GM21825 (cell line): ENCODE data around the gene JDP2.

ENCODE experiments used
- ATAC-seq: cut with Tn5 transposase; IDR thresholded peaks from one replicate; pipeline ENCODE4 v1.9.1; 2021; ENCODE audit warnings: mild to moderate bottlenecking, moderate library complexity; ENCODE audit not compliant: unreplicated experiment

Gene JDP2

GRCh38 chr14:75435473-75435872, 7.7 kb downstream of the JDP2 start:
- no peak for ATAC-seq

- no peak for ATAC-seq
Measured at GRCh38 chr14:75437201-75438143, 9.7 kb downstream of the JDP2 start.

GRCh38 chr14:75438486-75439080, 10.8 kb downstream of the JDP2 start:
- ATAC-seq: no peak

DNA sequence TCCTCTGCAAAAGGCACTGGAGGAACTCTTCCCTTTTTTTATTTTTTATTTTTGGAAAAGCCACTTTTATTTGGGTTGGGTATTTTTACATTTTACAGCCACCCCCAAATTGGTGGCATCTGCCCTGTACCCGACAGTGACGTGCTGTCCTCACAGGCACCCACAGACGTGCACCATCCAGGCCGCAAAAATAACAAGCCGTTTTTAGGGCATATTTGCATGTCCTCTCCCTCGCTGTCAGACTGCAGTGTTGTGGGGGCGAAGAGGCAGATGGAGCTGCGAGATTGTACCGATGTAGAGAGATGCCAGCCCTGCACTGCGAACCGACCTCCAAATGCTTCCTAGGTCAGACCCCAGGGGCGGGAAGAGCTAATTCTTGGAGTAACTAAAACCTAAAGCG, 12.2 kb downstream of the JDP2 start:
- ATAC-seq: no peak

- ATAC-seq: no peak
Measured at GRCh38 chr14:75440733-75441477, 13.1 kb downstream of the JDP2 start.

DNA sequence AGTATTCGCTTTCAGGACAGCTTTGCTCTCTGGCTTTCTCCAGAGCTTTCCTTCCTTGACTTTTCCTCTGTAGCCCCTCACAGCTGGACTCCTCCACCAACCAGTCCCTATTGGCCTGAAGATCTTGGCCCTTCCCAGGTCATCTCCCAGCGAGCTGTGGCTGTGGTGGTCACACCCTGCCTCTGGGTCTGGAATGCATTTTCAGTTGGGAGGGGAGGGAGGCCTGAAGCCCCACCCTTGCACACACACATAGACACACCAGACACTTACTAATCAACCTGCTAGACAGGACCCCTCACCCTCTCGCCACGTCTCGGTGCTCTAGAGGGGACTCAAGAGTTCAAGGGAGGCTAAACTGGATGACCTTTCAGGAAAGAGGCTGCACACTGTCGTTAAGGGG, 13.9 kb downstream of the JDP2 start:
- no peak for ATAC-seq

DNA sequence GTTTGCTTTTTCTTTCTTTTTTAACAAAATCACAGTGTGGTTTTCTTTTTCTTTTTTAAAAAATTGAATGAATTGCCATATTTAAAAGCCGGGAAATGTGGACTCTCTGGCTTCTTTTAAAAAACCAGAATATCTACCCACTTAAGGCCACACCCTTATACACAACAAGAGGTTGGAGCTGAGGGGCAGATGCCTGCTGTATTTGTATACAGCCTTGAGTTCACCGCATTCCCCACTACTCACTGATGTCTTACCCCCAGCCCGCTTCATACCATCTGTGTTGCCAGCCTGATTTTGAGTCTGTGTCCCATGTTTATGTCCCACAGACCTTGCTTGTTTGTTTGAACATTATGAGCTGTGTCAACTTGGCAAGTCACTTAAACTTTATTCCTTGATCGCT, 14.3 kb downstream of the JDP2 start:
- no peak for ATAC-seq

GRCh38 chr14:75442642-75443041, 14.8 kb downstream of the JDP2 start:
- no peak for ATAC-seq

DNA sequence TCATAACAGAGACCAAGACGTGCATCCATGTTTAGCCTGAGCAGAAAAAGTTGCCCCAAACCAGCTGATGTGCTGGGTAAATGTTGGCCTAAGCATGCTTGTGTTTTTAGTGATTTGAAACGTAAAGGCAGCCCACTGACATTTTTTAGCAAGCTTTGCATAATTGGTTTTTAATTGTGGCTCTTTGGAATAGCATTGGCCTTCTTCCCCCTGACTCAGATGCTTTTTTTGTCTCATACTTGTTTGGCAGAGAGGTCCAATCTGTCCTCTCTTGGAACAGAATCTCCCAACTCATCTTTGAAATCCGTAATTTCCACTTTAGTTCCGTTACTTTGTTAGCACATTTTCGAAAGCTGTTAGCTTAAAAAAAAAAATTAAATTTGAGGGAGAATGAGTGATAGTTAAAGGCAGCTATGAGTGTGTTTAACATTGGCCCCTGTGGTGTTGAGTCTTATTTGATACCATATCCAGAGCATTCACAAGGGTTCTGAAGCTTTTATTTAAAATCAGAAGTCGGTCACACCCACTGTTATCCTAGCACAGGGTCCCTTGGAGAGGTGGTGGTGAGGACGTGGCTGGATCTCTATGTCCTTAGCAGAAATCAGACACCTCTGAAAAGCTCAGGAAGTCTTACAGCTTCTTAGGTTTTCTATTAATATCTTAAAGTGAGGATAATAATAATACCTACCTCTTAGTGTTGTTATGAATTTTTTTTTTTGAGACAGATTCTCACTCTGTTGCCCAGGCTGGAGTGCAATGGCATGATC, 15.6 kb downstream of the JDP2 start:
- ATAC-seq: no peak

- no peak for ATAC-seq
Measured at GRCh38 chr14:75445236-75445635, 17.4 kb downstream of the JDP2 start.

GRCh38 chr14:75445963-75446362, 18.1 kb downstream of the JDP2 start:
- ATAC-seq: no peak

- ATAC-seq: no peak
Measured at GRCh38 chr14:75446447-75446846, 18.6 kb downstream of the JDP2 start.

DNA sequence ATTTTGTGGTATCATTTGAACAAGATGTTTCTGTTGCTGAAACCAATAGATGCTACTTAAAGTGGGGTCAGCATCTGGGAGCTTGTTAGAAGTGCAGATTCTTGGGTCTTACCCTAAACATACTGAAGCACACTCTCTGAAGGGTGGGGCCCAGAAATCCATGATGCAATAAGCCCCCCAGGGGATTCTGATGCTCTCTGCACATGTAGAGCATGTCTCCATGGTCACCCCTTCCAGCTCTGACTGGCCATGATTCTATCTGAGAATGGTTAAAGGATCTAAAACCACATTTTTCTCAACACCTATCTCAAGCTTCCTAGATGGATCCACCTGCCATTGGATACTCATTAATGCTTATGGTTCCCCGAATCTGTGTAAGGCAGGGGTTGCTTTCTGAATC, 20.4 kb downstream of the JDP2 start:
- ATAC-seq: no peak

DNA sequence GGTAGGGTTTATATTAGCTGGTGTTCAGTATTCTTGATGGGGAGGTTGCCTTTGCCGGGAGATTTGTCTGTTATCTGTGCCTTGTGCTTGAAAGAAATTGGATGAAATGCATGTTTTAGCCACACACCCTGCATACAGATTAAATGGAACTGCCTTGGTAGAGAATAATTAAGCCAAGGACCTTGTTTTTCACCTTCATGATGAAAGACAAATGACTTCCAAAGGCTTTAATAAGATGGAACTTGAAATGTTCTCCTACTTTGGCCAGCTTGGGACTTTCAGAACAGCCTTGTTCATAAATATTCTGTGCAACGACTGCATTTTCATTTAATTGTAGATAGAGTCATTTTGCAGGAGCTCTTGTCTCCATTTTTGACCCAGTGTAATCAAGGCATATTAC, 21.2 kb downstream of the JDP2 start:
- ATAC-seq: no peak

- ATAC-seq: no peak
Measured at GRCh38 chr14:75449696-75450095, 21.9 kb downstream of the JDP2 start.

DNA sequence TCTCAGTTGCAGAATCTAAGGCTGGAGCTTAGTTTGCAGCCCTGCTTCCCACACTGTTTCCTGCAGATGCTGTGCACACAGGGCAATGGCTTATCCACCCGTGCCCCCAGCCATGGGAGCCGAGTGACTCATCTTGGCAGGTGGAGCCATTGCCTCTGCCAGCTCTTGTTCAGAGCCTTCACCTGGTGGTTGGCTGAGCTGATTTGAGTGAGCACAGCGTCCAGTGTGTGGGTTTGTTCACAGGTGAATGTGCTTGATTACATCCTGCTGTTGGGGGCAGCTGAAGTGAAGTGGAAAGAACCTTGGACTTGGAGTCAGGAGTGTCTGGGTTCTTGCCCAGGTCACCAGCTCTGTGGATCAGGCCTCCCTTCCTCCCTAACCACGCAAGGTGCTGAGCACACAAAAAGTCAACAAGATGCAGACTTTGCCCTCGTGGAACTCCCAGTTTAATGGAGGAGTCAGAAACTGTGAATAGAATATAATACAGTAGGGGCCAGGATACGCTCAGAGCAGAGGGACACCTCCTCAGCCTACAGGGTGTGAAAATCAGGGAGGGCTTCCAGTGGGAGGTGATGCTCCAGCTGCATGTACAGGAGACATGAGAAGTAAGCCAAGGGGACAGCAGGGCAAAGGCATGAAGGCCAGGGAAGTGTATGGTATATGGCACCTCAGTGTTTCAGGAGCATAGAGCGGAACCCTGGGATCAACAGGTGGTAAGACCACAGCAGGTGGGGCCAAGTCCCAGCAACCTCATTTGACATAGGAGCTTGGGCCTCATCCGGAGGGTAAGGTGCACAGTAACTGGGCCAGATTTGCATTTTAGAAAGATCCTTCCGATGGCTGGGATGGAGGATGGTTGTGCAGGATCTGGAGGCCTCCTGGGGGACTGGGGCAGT, 22.8 kb downstream of the JDP2 start:
- ATAC-seq: no peak

- ATAC-seq: no peak
Measured at GRCh38 chr14:75452324-75452723, 24.5 kb downstream of the JDP2 start.

DNA sequence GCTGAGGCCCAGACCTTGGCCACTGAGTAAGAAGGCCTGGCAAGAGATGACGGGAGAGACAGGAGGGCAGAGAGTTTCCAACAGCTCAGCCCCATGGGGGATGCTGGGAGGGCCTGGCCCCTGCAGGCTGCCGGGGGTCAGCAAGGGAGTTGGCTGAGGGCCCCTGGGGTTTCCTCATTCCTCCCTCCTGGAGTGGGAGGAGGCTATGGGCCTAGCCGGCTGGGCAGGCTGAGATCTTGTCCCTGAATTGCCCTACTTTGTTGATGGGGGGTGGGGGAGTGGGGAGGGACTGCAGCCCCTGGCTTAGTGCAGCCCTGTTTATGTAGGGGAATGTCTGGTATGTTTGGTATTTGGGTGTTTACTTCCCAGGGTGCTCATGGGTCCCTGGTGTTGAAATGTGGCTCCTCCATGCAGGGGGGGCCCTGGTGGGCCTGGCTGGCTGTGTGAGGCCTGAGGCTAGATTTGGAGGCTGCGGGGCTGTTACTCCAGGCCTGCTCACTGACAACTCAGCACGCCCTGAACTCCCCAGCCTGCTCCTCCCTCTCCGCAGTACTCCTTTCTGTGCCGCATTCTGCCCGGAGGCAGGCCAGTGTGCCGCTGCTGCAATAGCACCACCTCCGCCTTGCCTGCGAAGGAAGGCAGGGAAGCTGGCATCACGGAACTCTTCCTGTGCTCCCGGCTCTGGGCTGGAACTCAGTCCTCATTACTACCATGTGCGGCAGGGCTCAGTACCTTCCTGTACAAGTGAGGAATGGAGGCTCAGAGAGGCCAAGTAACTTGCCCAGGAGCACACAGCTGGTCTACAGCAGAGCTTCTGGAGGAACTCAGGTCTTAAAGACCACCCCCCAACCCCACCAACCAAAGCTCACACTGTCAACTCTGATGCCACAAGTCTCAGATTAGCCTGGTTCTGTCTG, 25.3 kb downstream of the JDP2 start:
- no peak for ATAC-seq
